Measurements from ENCODE around the gene TBC1D10A.

The TBC1D10A gene

DNA sequence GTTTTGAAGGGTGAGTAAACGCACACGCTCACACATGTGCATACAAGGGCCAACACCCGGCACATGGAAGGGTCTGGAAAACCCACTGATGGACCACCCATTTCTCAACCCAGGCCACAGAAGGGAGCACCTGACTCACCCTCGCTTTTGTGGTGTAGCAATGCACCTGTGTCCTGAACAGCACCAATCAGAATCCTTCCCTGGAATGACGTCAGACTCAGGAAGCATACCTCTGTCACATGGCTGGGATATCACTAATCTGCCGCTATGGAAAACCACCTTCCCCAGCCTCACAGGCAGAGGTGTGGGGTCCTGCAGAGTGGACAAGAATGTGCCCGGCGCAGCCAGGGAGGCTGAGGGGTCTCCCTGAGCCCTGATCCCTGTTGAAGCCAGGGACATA is 51.1 kb downstream of the TBC1D10A start:
- Histone ChIP-seq H3K4me1 (ENCODE audit: insufficient read depth, low read length, poor library complexity, severe bottlenecking) (peaks cover 15% of the 10 kb centered on the region), H2AFZ (ENCODE audit: low read length) (no peak overlapping the region), H3K9me3 (ENCODE audit: insufficient read depth, low read depth, low read length) (no peaks in the 10 kb centered on the region), H3K79me2 (ENCODE audit: insufficient read depth, low read length) (no peaks in the 10 kb centered on the region), H3K9me2 (replicated peaks; ENCODE audit: low read depth, low read length) (no peaks in the 10 kb centered on the region), H3K27me3 (ENCODE audit: insufficient read depth, low read length, poor library complexity, severe bottlenecking) (no peaks in the 10 kb centered on the region), H3F3A (ENCODE audit: low read depth) (no peaks in the 10 kb centered on the region), H4K20me1 (ENCODE audit: insufficient read depth, low read length, poor library complexity, severe bottlenecking) (no peaks in the 10 kb centered on the region), H3K4me3 (ENCODE audit: low read length, poor library complexity, severe bottlenecking) (no peak overlapping the region), H3K9ac (ENCODE audit: low read depth, low read length, poor library complexity, severe bottlenecking) (no peak overlapping the region), H3K4me2 (ENCODE audit: low read depth, low read length, poor library complexity, severe bottlenecking) (no peak overlapping the region), H3K36me3 (ENCODE audit: insufficient read depth, low read length) (no peaks in the 10 kb centered on the region)
- TF ChIP-seq, protein P1, sequence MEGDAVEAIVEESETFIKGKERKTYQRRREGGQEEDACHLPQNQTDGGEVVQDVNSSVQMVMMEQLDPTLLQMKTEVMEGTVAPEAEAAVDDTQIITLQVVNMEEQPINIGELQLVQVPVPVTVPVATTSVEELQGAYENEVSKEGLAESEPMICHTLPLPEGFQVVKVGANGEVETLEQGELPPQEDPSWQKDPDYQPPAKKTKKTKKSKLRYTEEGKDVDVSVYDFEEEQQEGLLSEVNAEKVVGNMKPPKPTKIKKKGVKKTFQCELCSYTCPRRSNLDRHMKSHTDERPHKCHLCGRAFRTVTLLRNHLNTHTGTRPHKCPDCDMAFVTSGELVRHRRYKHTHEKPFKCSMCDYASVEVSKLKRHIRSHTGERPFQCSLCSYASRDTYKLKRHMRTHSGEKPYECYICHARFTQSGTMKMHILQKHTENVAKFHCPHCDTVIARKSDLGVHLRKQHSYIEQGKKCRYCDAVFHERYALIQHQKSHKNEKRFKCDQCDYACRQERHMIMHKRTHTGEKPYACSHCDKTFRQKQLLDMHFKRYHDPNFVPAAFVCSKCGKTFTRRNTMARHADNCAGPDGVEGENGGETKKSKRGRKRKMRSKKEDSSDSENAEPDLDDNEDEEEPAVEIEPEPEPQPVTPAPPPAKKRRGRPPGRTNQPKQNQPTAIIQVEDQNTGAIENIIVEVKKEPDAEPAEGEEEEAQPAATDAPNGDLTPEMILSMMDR (conservative IDR thresholded peaks at IDR 0.05; ENCODE audit: low read length), result no peak
- TF ChIP-seq EZH2phosphoT487 (IDR thresholded peaks at IDR 0.05; ENCODE audit: borderline replicate concordance), result no peak

DNA sequence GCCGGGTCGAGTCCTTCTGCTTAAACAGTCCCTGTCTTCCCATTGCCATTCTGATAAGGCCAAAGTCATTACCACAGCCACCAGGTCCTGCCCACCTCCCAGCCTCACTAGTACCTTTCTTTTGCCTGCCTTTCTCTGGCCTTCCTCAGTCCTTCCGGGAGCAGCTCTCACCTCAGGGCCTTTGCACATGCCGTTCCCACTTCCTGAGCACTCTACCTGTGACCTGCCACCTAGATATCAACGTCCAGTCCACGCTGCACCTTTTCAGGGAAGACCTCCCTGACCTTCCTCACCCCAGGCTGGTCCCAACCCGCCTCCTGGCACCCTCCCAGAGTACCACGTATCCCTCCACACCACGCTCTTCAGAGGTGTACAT is 52.3 kb downstream of the TBC1D10A start:
- Histone ChIP-seq H3K9me2 (replicated peaks; ENCODE audit: low read depth, low read length) (no peaks in the 10 kb centered on the region), H3K36me3 (ENCODE audit: insufficient read depth, low read length) (no peaks in the 10 kb centered on the region), H3K4me1 (ENCODE audit: insufficient read depth, low read length, poor library complexity, severe bottlenecking) (peaks cover 15% of the 10 kb centered on the region), H3K27me3 (ENCODE audit: insufficient read depth, low read length, poor library complexity, severe bottlenecking) (no peaks in the 10 kb centered on the region), H3K4me3 (ENCODE audit: low read length, poor library complexity, severe bottlenecking) (no peak overlapping the region), H3K9me3 (ENCODE audit: insufficient read depth, low read depth, low read length) (no peaks in the 10 kb centered on the region), H2AFZ (ENCODE audit: low read length) (no peak overlapping the region), H3F3A (ENCODE audit: low read depth) (no peaks in the 10 kb centered on the region), H3K79me2 (ENCODE audit: insufficient read depth, low read length) (no peaks in the 10 kb centered on the region), H4K20me1 (ENCODE audit: insufficient read depth, low read length, poor library complexity, severe bottlenecking) (no peaks in the 10 kb centered on the region), H3K9ac (ENCODE audit: low read depth, low read length, poor library complexity, severe bottlenecking) (no peak overlapping the region), H3K4me2 (ENCODE audit: low read depth, low read length, poor library complexity, severe bottlenecking) (no peak overlapping the region)
- no peak for TF ChIP-seq EZH2phosphoT487 (IDR thresholded peaks at IDR 0.05; ENCODE audit: borderline replicate concordance)
- TF ChIP-seq, protein P1 (conservative IDR thresholded peaks at IDR 0.05; ENCODE audit: low read length), result no peak

DNA sequence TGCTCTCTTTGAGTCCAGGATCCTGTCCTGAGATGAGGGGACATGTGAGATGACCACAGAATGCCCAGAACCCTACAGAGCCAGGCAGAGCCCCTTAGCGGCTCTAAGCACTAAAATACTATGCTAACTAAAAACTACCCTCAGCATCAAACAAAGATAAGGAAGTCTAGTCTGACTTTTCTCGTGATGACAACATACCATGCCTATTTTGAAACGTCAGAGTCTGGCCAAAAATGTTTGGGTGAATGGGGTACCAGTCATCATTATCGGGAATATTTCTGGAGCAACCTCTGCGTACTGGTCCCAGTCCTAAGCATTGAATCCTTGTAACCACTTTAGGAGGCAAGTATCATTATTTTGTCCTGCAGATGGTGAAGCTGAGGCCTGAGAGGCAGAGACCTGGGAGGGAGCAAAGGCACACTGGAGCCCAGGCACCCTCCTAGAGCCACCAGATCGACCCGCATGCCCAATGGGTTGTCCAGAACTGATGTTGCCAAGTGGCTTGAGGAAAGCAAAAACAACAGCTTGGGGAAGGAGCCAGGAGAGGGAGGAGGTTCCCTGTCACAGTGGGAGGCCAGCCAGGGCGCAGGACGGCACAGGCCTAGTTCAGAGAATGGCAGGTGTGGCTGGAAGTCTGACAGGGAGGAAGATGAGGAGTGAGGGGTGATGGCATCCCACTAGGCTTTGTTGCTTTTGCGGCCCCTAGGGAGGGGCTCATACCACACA is 52.9 kb downstream of the TBC1D10A start:
- no peaks in the 10 kb centered on the region; the same call in 1 of the 2 replicates for H3K36me3 ChIP-seq (ENCODE audit: insufficient read depth, low read length)
- no peaks in the 10 kb centered on the region for H3K9me3 ChIP-seq (ENCODE audit: insufficient read depth, low read depth, low read length)
- H3K4me3 ChIP-seq (ENCODE audit: low read length, poor library complexity, severe bottlenecking), result no peak overlapping the region
- H3K27me3 ChIP-seq (ENCODE audit: insufficient read depth, low read length, poor library complexity, severe bottlenecking), result no peaks in the 10 kb centered on the region
- no peaks in the 10 kb centered on the region for H3K9me2 ChIP-seq (replicated peaks; ENCODE audit: low read depth, low read length)
- TF ChIP-seq, protein P1 (conservative IDR thresholded peaks at IDR 0.05; ENCODE audit: low read length), result no peak
- TF ChIP-seq EZH2phosphoT487 (IDR thresholded peaks at IDR 0.05; ENCODE audit: borderline replicate concordance), result no peak
- peaks cover 15% of the 10 kb centered on the region for H3K4me1 ChIP-seq (ENCODE audit: insufficient read depth, low read length, poor library complexity, severe bottlenecking)
- no peak overlapping the region for H3K4me2 ChIP-seq (ENCODE audit: low read depth, low read length, poor library complexity, severe bottlenecking)
- no peaks in the 10 kb centered on the region for H3F3A ChIP-seq (ENCODE audit: low read depth)
- no peaks in the 10 kb centered on the region for H4K20me1 ChIP-seq (ENCODE audit: insufficient read depth, low read length, poor library complexity, severe bottlenecking)
- H2AFZ ChIP-seq (ENCODE audit: low read length), result no peak overlapping the region
- peaks cover 2% of the 10 kb centered on the region; the same call in 1 of the 2 replicates for H3K79me2 ChIP-seq (ENCODE audit: insufficient read depth, low read length)
- H3K9ac ChIP-seq (ENCODE audit: low read depth, low read length, poor library complexity, severe bottlenecking), result no peak overlapping the region
